A549 (cell line): ENCODE results near the gene LASP1. TPM values are rescaled to one million over a fixed set of nuclear protein-coding genes. Genes with fewer than 3 reads are reported as not detected.
"Not testable (repeated sequence)": the region's sequence is repeated elsewhere in the genome, so short reads cannot be mapped to it uniquely, and the experiment has no call there.

Experiments used
- ATAC-seq, 2 experiments: fragments of 200-7000 bp in 1 of 2; fragments of >200 bp in 1 of 2; cut with Nextera tagmentation in 1 of 2; cut with Tn5 transposase in 1 of 2; 3 replicates each; pipeline versions ENCODE4 v1.8.0 to v1.9.1; 2018 to 2020; ENCODE audit warnings: mild to moderate bottlenecking in 1 of 2, moderate library complexity in 1 of 2
- CTCF ChIA-PET: fragments of 300-600 bp; sonication (Branson Sonifier 250); formaldehyde crosslinking; extraction: SDS; loops from one replicate; lab custom pipeline; 2021; ENCODE audit warnings: antibody characterized with exemption, inconsistent platforms; lab: Yijun Ruan, JAX
- POLR2A ChIA-PET: fragments of 350-600 bp; formaldehyde crosslinking; extraction: SDS; loops from one replicate; lab custom pipeline; 2021; ENCODE audit warnings: antibody characterized with exemption, inconsistent platforms; lab: Yijun Ruan, JAX
- DNase-seq, 2 experiments: peaks; one replicate each; pipeline versions ENCODE4 v3.0.0 to v3.0.0-alpha.2; 2011 to 2016; ENCODE audit warnings: low read depth in 1 of 2, low spot score in 1 of 2
- FAIRE-seq: peaks from 2 replicates; lab custom pipeline; 2011; peaks lifted over from hg19 to GRCh38; lab: Jason Lieb, UNC
- H3K27ac ChIP-seq, 2 experiments: fragments of >200 bp; sonication (Bioruptor Twin); formaldehyde crosslinking; 3 replicates each; pipeline ENCODE4 v1.5.1; 2016 to 2017
- H3K4me1 ChIP-seq: fragments of >200 bp; sonication (Bioruptor Twin); formaldehyde crosslinking; 3 replicates; pipeline ENCODE4 v1.6.1; 2016
- H3K4me2 ChIP-seq: fragments of >200 bp; sonication (Bioruptor Twin); formaldehyde crosslinking; 3 replicates; pipeline ENCODE4 v1.6.1; 2016
- H3K4me3 ChIP-seq: fragments of >200 bp; sonication (Bioruptor Twin); formaldehyde crosslinking; 3 replicates; pipeline ENCODE4 v1.5.1; 2016
- H3K9me3 ChIP-seq: fragments of >200 bp; sonication (Bioruptor Twin); formaldehyde crosslinking; 3 replicates; pipeline ENCODE4 v1.6.1; 2016
- BHLHE40 ChIP-seq: IDR thresholded peaks from 2 replicates; pipeline ENCODE4 v1.6.1; 2012; ENCODE audit warnings: low read depth, low read length, inconsistent platforms
- CHD2 ChIP-seq: fragments of 150-350 bp; IDR thresholded peaks from 2 replicates; pipeline ENCODE4 v1.6.1; 2014; ENCODE audit warnings: low read length; ENCODE audit not compliant: partially characterized antibody
- EHMT2 ChIP-seq: fragments of 200-600 bp; sonication (generic); IDR thresholded peaks from 2 replicates; pipeline ENCODE4 v1.6.1; 2016; ENCODE audit warnings: antibody characterized with exemption, low read depth, mild to moderate bottlenecking, moderate library complexity
- ESRRA ChIP-seq: fragments of 150-350 bp; IDR thresholded peaks from 2 replicates; pipeline ENCODE4 v1.6.1; 2014; ENCODE audit warnings: mild to moderate bottlenecking, low read length, borderline replicate concordance
- FOSL2 ChIP-seq, 2 experiments: fragments of 450-650 bp in 1 of 2; fragments of >200 bp in 1 of 2; sonication (Bioruptor Twin) in 1 of 2; formaldehyde crosslinking; IDR thresholded peaks; 2 replicates each; pipeline versions ENCODE4 v1.5.0 to v1.6.1; 2016 to 2020; ENCODE audit warnings: mild to moderate bottlenecking in 1 of 2, moderate library complexity in 1 of 2
- HMGXB4 ChIP-seq: fragments of 250-450 bp; sonication (Bioruptor Pico); IDR thresholded peaks from 2 replicates; pipeline ENCODE4 v1.5.0; 2021; ENCODE audit warnings: mild to moderate bottlenecking, moderate library complexity, borderline replicate concordance
- HOXB5 ChIP-seq: fragments of 250-450 bp; sonication (Bioruptor Pico); IDR thresholded peaks from 2 replicates; pipeline ENCODE4 v1.5.0; 2020; ENCODE audit warnings: mild to moderate bottlenecking, moderate library complexity
- JUN ChIP-seq, 2 experiments: fragments of >200 bp; sonication (Bioruptor Twin); formaldehyde crosslinking; IDR thresholded peaks; 2 replicates in 1 of 2; 3 replicates in 1 of 2; pipeline ENCODE4 v1.6.1; 2016 to 2017
- JUNB ChIP-seq: fragments of >200 bp; sonication (Bioruptor Twin); formaldehyde crosslinking; IDR thresholded peaks from 2 replicates; pipeline ENCODE4 v1.6.1; 2016
- MAFK ChIP-seq: fragments of 450-650 bp; IDR thresholded peaks from 2 replicates; pipeline ENCODE4 v1.6.1; 2014; ENCODE audit not compliant: partially characterized antibody
- MYC ChIP-seq: IDR thresholded peaks from 2 replicates; pipeline ENCODE4 v1.6.1; 2012; ENCODE audit warnings: mild to moderate bottlenecking, inconsistent platforms, low read length, improper control_type of control experiment, borderline replicate concordance
- POLR2A ChIP-seq: IDR thresholded peaks from 2 replicates; pipeline ENCODE4 v1.6.1; 2012; ENCODE audit warnings: mild to moderate bottlenecking, low read length
- REST ChIP-seq: fragments of 200-600 bp; sonication (generic); IDR thresholded peaks from 2 replicates; pipeline ENCODE4 v1.6.1; 2016; ENCODE audit warnings: antibody characterized with exemption, mild to moderate bottlenecking, moderate library complexity
- SMC3 ChIP-seq: fragments of >200 bp; sonication (Bioruptor Twin); formaldehyde crosslinking; IDR thresholded peaks from 3 replicates; pipeline ENCODE4 v1.6.1; 2018; ENCODE audit warnings: inconsistent platforms
- SREBF2 ChIP-seq: fragments of 450-650 bp; IDR thresholded peaks from 2 replicates; pipeline ENCODE4 v1.6.1; 2014; ENCODE audit warnings: mild to moderate bottlenecking, moderate library complexity
- TP53 ChIP-seq: fragments of 250-450 bp; sonication (Bioruptor Pico); IDR thresholded peaks from 2 replicates; pipeline ENCODE4 v1.5.0; 2021; ENCODE audit warnings: mild to moderate bottlenecking, moderate library complexity
- USF2 ChIP-seq: fragments of 450-650 bp; IDR thresholded peaks from 2 replicates; pipeline ENCODE4 v1.6.1; 2014; ENCODE audit warnings: antibody characterized with exemption
- ZC3H11A ChIP-seq: fragments of 450-650 bp; IDR thresholded peaks from 2 replicates; pipeline ENCODE4 v1.6.1; 2014; ENCODE audit warnings: antibody characterized with exemption, mild to moderate bottlenecking
- ZNF302 ChIP-seq: fragments of 250-450 bp; sonication (Bioruptor Pico); IDR thresholded peaks from 2 replicates; pipeline ENCODE4 v1.9.0; 2021; ENCODE audit warnings: inconsistent platforms, mild to moderate bottlenecking, moderate library complexity
- WGBS: methylation state at CpG from one replicate; pipeline ENCODE4 v1.1.6; 2017; ENCODE audit errors: missing lambda C conversion rate; 5-methylcytosine and 5-hydroxymethylcytosine counted together
- polyA plus RNA-seq, 4 experiments: library from polyadenylated mRNA; depleted of rRNA in 3 of 4; stranded (reverse); fragments of >200 nt; fragmentation: RNase III in 1 of 4; extraction: RNeasy Plus Mini Kit Qiagen cat#74134 plus additional on column Dnase treatment in 1 of 4; gene quantifications; 2 replicates in 3 of 4; 3 replicates in 1 of 4; pipeline ENCODE4 v1.2.3, GENCODE V29; 2011 to 2017
- TF ChIP-seq, protein P1 (sequence below): IDR thresholded peaks from 2 replicates; pipeline ENCODE4 v1.6.1; 2012
- TF ChIP-seq, protein P2 (sequence below): fragments of >200 bp; sonication (Bioruptor Twin); formaldehyde crosslinking; IDR thresholded peaks from 2 replicates; pipeline ENCODE4 v1.6.1; 2016
- TF ChIP-seq, protein P3 (sequence below): fragments of 250-450 bp; sonication (Bioruptor Pico); IDR thresholded peaks from 2 replicates; pipeline ENCODE4 v1.5.0; 2020; ENCODE audit warnings: low read depth, mild to moderate bottlenecking, moderate library complexity

The LASP1 gene
- polyA plus RNA-seq, 2 of the 4 experiments (the other 2 are of a cell fraction) = 145 to 281 TPM

GRCh38 chr17:38926293-38927070, 56.6 kb downstream of the LASP1 start:
- DNase-seq (no peak), ATAC-seq (no peak), FAIRE-seq (no peak)
- POLR2A ChIA-PET = no interaction called here
- 89% methylated on average over 2 of the region's 2 CpGs for WGBS
- H3K4me2 ChIP-seq = no peak overlapping the region
- no peaks in the 10 kb centered on the region for H3K9me3 ChIP-seq
- no peak for TF ChIP-seq ZNF302 (CRISPR knock-in tag)
- TF ChIP-seq CHD2 = no peak
- no peak for TF ChIP-seq ESRRA
- TF ChIP-seq, protein P1, sequence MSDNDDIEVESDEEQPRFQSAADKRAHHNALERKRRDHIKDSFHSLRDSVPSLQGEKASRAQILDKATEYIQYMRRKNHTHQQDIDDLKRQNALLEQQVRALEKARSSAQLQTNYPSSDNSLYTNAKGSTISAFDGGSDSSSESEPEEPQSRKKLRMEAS = no peak
- TF ChIP-seq TP53 (CRISPR knock-in tag) = no peak
- no peak overlapping the region for H3K27ac ChIP-seq
- CTCF ChIA-PET = interaction anchor here (1.1 to 3.6 kb wide), 3 partner anchors 9 to 248 kb away, joined by 3 to 13 read pairs (median 6); no protein-coding TSS in a partner anchor
- H3K4me3 ChIP-seq = no peak overlapping the region
- H3K4me1 ChIP-seq = peaks cover 11% of the 10 kb centered on the region; the same call in 1 of the 3 replicates

- FAIRE-seq, H3K4me2 ChIP-seq, CTCF ChIA-PET, H3K27ac ChIP-seq, POLR2A ChIA-PET, H3K4me1 ChIP-seq, H3K4me3 ChIP-seq, DNase-seq, ATAC-seq, H3K9me3 ChIP-seq: not testable (repeated sequence)
- 100% methylated on average over 2 of the region's 36 CpGs for WGBS
Observed at GRCh38 chr17:38930782-38931181, 60.9 kb downstream of the LASP1 start.

DNA sequence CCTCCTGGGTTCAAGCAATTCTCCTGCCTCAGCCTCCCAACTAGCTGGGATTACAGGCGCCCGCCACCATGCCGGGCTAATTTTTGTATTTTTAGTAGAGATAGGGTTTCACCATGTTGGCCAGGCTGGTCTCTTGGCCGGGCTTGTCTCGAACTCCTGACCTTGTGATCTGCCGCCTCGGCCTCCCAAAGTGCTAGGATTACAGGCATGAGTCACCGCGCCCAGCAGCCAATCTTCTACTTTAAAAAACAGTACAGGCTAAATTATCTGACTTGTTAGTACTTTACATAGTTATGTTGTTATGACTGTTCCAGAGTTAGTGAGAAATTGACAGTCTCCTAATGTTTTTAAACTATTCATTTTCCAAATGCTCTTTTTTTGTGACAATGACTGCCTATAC, 64.1 kb downstream of the LASP1 start:
- H3K9me3 ChIP-seq; H3K4me2 ChIP-seq; DNase-seq; ATAC-seq; POLR2A ChIA-PET; H3K4me3 ChIP-seq; FAIRE-seq; H3K27ac ChIP-seq; H3K4me1 ChIP-seq; TF ChIP-seq FOSL2 (IDR thresholded peaks at IDR 0.05): not testable (repeated sequence)
- peak; percentile 47; the same call in 1 of the 2 replicates for TF ChIP-seq FOSL2 (CRISPR knock-in tag; IDR thresholded peaks at IDR 0.05)
- WGBS = 73% methylated on average over 9 of the region's 9 CpGs
- CTCF ChIA-PET = interaction anchor here (1.4 kb wide), 1 partner anchor 10 kb away, joined by 7 read pairs; no protein-coding TSS in a partner anchor

DNA sequence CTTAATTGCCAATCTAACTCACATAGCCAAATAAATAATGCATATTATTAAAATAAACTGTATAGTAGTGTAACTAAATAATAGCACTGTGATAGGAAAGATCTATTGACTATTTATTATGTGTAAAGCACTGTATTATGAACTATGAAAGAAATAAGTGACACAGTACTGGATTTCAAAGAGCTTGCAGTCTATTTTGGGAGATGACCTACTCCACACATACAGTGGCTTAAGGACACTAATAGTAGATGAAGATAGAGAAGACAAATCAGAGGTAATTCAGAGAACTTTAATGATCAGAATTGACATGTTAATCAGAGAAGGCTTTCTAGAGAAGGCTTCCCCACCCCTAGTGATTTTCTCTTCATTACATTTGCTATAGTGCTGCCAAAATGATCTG, 70.1 kb downstream of the LASP1 start:
- TF ChIP-seq, protein P2, sequence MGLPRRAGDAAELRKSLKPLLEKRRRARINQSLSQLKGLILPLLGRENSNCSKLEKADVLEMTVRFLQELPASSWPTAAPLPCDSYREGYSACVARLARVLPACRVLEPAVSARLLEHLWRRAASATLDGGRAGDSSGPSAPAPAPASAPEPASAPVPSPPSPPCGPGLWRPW = no peak
- TF ChIP-seq TP53 (CRISPR knock-in tag) (no peak), SREBF2 (no peak), ZNF302 (CRISPR knock-in tag) (no peak), MAFK (no peak), POLR2A (no peak), JUNB (no peak), USF2 (no peak), MYC (no peak), BHLHE40 (no peak), SMC3 (no peak), EHMT2 (no peak), JUN (IDR thresholded peaks at IDR 0.05) (no peak), REST (no peak), HMGXB4 (no peak), ZC3H11A (no peak), HOXB5 (no peak)
- TF ChIP-seq, protein P3, sequence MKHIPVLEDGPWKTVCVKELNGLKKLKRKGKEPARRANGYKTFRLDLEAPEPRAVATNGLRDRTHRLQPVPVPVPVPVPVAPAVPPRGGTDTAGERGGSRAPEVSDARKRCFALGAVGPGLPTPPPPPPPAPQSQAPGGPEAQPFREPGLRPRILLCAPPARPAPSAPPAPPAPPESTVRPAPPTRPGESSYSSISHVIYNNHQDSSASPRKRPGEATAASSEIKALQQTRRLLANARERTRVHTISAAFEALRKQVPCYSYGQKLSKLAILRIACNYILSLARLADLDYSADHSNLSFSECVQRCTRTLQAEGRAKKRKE (CRISPR knock-in tag) = no peak
- ATAC-seq (no peak), FAIRE-seq (no peak), DNase-seq (no peak)
- no peak overlapping the region for H3K27ac ChIP-seq
- H3K9me3 ChIP-seq = no peaks in the 10 kb centered on the region
- H3K4me3 ChIP-seq = no peak overlapping the region
- no peaks in the 10 kb centered on the region for H3K4me1 ChIP-seq
- ChIA-PET CTCF (interaction anchor here (1.0 to 1.7 kb wide), 4 partner anchors 10 to 183 kb away, joined by 3 to 7 read pairs (median 4); no protein-coding TSS in a partner anchor), POLR2A (no interaction called here)
- H3K4me2 ChIP-seq = no peak overlapping the region
